GM23248 (cell line): ENCODE data around the gene LUC7L3. TPM values are rescaled to one million over a fixed set of nuclear protein-coding genes. Genes with fewer than 3 reads are reported as not detected.
"Not testable (repeated sequence)": the region's sequence is repeated elsewhere in the genome, so short reads cannot be mapped to it uniquely, and the experiment has no call there.

ENCODE experiments used
- DNase-seq: peaks from one replicate; pipeline ENCODE4 v3.0.0-alpha.2; 2015
- H2AFZ ChIP-seq: fragments of 200-600 bp; sonication (generic); 2 replicates; pipeline ENCODE4 v1.6.1; 2016; ENCODE audit warnings: antibody characterized with exemption
- H3F3A ChIP-seq: fragments of 200-600 bp; sonication (generic); 2 replicates; pipeline ENCODE4 v1.6.1; 2016; ENCODE audit warnings: mild to moderate bottlenecking, antibody characterized with exemption, mixed run types; ENCODE audit not compliant: insufficient read depth
- H3K27ac ChIP-seq: fragments of 200-600 bp; sonication (generic); 2 replicates; pipeline ENCODE4 v1.5.1; 2016; ENCODE audit warnings: mild to moderate bottlenecking
- H3K27me3 ChIP-seq: fragments of 200-600 bp; sonication (generic); replicated peaks from 2 replicates; pipeline ENCODE4 v1.6.1; 2016; ENCODE audit warnings: mild to moderate bottlenecking; ENCODE audit not compliant: insufficient read depth
- H3K36me3 ChIP-seq: fragments of 200-600 bp; sonication (generic); 2 replicates; pipeline ENCODE4 v1.6.1; 2016; ENCODE audit warnings: low read depth, mild to moderate bottlenecking
- H3K4me1 ChIP-seq: fragments of 200-600 bp; sonication (generic); 2 replicates; pipeline ENCODE4 v1.6.1; 2016; ENCODE audit warnings: mild to moderate bottlenecking; ENCODE audit not compliant: insufficient read depth
- H3K4me2 ChIP-seq: fragments of 200-600 bp; sonication (generic); one replicate; pipeline ENCODE4 v1.6.1; 2016; ENCODE audit warnings: mild to moderate bottlenecking; ENCODE audit not compliant: unreplicated experiment
- H3K4me3 ChIP-seq: fragments of 200-600 bp; sonication (generic); 2 replicates; pipeline ENCODE4 v1.5.1; 2016; ENCODE audit warnings: mild to moderate bottlenecking
- H3K79me2 ChIP-seq: fragments of 200-600 bp; sonication (generic); 2 replicates; pipeline ENCODE4 v1.6.1; 2016; ENCODE audit warnings: mild to moderate bottlenecking; ENCODE audit not compliant: insufficient read depth
- H3K9ac ChIP-seq: fragments of 200-600 bp; sonication (generic); 2 replicates; pipeline ENCODE4 v1.6.1; 2016; ENCODE audit warnings: mild to moderate bottlenecking
- H3K9me2 ChIP-seq: fragments of 200-600 bp; sonication (generic); 2 replicates; pipeline ENCODE4 v1.6.1; 2016; ENCODE audit warnings: mixed run types, mild to moderate bottlenecking, moderate library complexity; ENCODE audit not compliant: insufficient read depth
- H3K9me3 ChIP-seq: fragments of 200-600 bp; sonication (generic); one replicate; pipeline ENCODE4 v1.6.1; 2017; ENCODE audit warnings: low read depth
- H4K20me1 ChIP-seq: fragments of 200-600 bp; sonication (generic); 2 replicates; pipeline ENCODE4 v1.6.0; 2016; ENCODE audit not compliant: insufficient read depth
- EZH2 ChIP-seq: fragments of 200-600 bp; sonication (generic); IDR thresholded peaks from 2 replicates; pipeline ENCODE4 v1.6.1; 2018; ENCODE audit warnings: antibody characterized with exemption, mild to moderate bottlenecking; ENCODE audit not compliant: insufficient read depth, poor library complexity, severe bottlenecking
- EZH2phosphoT487 ChIP-seq: fragments of 200-600 bp; sonication (generic); IDR thresholded peaks from 2 replicates; pipeline ENCODE4 v1.6.1; 2018; ENCODE audit warnings: antibody characterized with exemption, moderate library complexity, mild to moderate bottlenecking, low read depth; ENCODE audit not compliant: insufficient read depth
- WGBS, 2 experiments: methylation state at CpG; one replicate each; pipeline ENCODE4 v1.1.6; 2015 to 2017; ENCODE audit warnings: low lambda C conversion rate in 2 of 2, low coverage in 1 of 2; ENCODE audit errors: missing lambda C conversion rate in 2 of 2; 5-methylcytosine and 5-hydroxymethylcytosine counted together
- in situ Hi-C: fragments of 300-500 bp; cut with MboI; formaldehyde crosslinking; loops from 2 replicates; pipeline ENCODE4 v1.15.0; 2020
- polyA plus RNA-seq: library from polyadenylated mRNA; unstranded; fragments of >200 nt; fragmentation: Nextera tagmentation; extraction: Ambion mirVana; gene quantifications from 2 replicates; pipeline ENCODE4 v1.2.1, GENCODE V29; 2016
- total RNA-seq: library from RNA; depleted of rRNA; stranded (reverse); fragments of >200 nt; shearing (Covaris generic); gene quantifications from 2 replicates; pipeline ENCODE4 v1.2.3, GENCODE V29; 2014

Gene LUC7L3
- total and polyA plus RNA-seq, 2 experiments from 2014 or later: 59.1 to 138 TPM

- Histone ChIP-seq H3K9me2 (no peaks in the 10 kb centered on the region), H3K4me1 (peaks cover 5% of the 10 kb centered on the region; the same call in 1 of the 2 replicates), H4K20me1 (no peaks in the 10 kb centered on the region), H3K27me3 (no peaks in the 10 kb centered on the region), H2AFZ (no peak overlapping the region), H3K9ac (no peak overlapping the region), H3K4me3 (no peak overlapping the region), H3K9me3 (no peaks in the 10 kb centered on the region), H3K79me2 (no peaks in the 10 kb centered on the region), H3K36me3 (no peaks in the 10 kb centered on the region), H3F3A (no peaks in the 10 kb centered on the region), H3K4me2 (no peak overlapping the region), H3K27ac (no peak overlapping the region)
- WGBS, 2 experiments: 95 to 98% methylated on average over 5 of the region's 5 CpGs
- in situ Hi-C loops: no loop called here
- TF ChIP-seq EZH2phosphoT487 (no peak), EZH2 (no peak)
- DNase-seq: no peak
Observed at GRCh38 chr17:50680126-50680525, 39.3 kb upstream of the LUC7L3 start.

GRCh38 chr17:50680543-50681262 is 38.7 kb upstream of the LUC7L3 start:
- in situ Hi-C loops, H3K9me3 ChIP-seq, H3K27ac ChIP-seq, H3K4me1 ChIP-seq, H3K9me2 ChIP-seq, H3K9ac ChIP-seq, DNase-seq, H3K36me3 ChIP-seq, H3F3A ChIP-seq, H4K20me1 ChIP-seq, H3K79me2 ChIP-seq, H3K4me3 ChIP-seq, H3K27me3 ChIP-seq: not testable (repeated sequence)
- 67 to 68% methylated on average over 12 of the region's 12 CpGs for WGBS, 2 experiments
- peak overlapping the region; percentile 81 for H2AFZ ChIP-seq
- peak overlapping the region; percentile 40 for H3K4me2 ChIP-seq

- Histone ChIP-seq H3K79me2 (no peaks in the 10 kb centered on the region), H3K4me3 (no peak overlapping the region), H3K27ac (no peak overlapping the region), H3K9ac (no peak overlapping the region), H4K20me1 (no peaks in the 10 kb centered on the region), H3F3A (peaks cover 14% of the 10 kb centered on the region), H3K9me3 (no peaks in the 10 kb centered on the region), H2AFZ (peak overlapping the region; percentile 81), H3K4me2 (peak overlapping the region; percentile 40), H3K4me1 (peaks cover 14% of the 10 kb centered on the region), H3K9me2 (no peaks in the 10 kb centered on the region), H3K36me3 (no peaks in the 10 kb centered on the region), H3K27me3 (no peaks in the 10 kb centered on the region)
- in situ Hi-C loops: no loop called here
- peak; percentile 89 for DNase-seq
- 44 to 47% methylated on average over 26 to 27 of the region's 27 CpGs for WGBS, 2 experiments
- TF ChIP-seq EZH2 (no peak), EZH2phosphoT487 (no peak)
Observed at GRCh38 chr17:50681263-50682200, 37.9 kb upstream of the LUC7L3 start.

GRCh38 chr17:50682441-50682840 is 37.0 kb upstream of the LUC7L3 start:
- no peak for TF ChIP-seq EZH2
- no peak for TF ChIP-seq EZH2phosphoT487
- no peaks in the 10 kb centered on the region for H3K36me3 ChIP-seq
- H3K4me3 ChIP-seq: no peak overlapping the region
- H3K9me2 ChIP-seq: no peaks in the 10 kb centered on the region
- H3K79me2 ChIP-seq: no peaks in the 10 kb centered on the region
- in situ Hi-C loops: no loop called here
- H3K4me1 ChIP-seq: peaks cover 23% of the 10 kb centered on the region
- H3K27ac ChIP-seq: no peak overlapping the region
- H3K4me2 ChIP-seq: no peak overlapping the region
- H3K9me3 ChIP-seq: no peaks in the 10 kb centered on the region
- H3K9ac ChIP-seq: no peak overlapping the region
- no peaks in the 10 kb centered on the region for H4K20me1 ChIP-seq
- H3K27me3 ChIP-seq: no peaks in the 10 kb centered on the region
- no peak for DNase-seq
- WGBS, 2 experiments: 81 to 88% methylated on average over 3 of the region's 3 CpGs
- H3F3A ChIP-seq: peaks cover 22% of the 10 kb centered on the region
- no peak overlapping the region for H2AFZ ChIP-seq
